ENCODE measurements around the gene PKD1L1.

DNA sequence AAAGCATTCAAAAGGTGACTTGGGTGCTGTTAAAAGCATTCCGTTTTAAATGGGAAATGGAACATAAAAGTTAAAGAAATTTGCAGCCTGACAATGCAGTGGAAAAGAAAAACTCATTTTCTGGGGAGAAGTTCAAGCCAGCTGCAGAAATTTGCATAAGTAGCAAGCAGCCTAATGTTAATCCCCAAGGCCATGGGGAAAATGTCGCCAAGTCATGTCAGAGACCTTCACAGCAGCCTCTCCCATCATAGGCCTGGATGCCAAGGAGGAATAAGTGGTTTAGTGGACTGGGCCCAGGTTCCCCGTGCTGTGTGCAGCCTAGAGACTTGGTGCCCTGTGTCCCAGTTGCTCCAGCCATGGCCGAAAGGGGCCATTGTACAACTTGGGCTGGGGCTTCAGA is 154.2 kb downstream of the PKD1L1 start:
- TF ChIP-seq, protein P1, sequence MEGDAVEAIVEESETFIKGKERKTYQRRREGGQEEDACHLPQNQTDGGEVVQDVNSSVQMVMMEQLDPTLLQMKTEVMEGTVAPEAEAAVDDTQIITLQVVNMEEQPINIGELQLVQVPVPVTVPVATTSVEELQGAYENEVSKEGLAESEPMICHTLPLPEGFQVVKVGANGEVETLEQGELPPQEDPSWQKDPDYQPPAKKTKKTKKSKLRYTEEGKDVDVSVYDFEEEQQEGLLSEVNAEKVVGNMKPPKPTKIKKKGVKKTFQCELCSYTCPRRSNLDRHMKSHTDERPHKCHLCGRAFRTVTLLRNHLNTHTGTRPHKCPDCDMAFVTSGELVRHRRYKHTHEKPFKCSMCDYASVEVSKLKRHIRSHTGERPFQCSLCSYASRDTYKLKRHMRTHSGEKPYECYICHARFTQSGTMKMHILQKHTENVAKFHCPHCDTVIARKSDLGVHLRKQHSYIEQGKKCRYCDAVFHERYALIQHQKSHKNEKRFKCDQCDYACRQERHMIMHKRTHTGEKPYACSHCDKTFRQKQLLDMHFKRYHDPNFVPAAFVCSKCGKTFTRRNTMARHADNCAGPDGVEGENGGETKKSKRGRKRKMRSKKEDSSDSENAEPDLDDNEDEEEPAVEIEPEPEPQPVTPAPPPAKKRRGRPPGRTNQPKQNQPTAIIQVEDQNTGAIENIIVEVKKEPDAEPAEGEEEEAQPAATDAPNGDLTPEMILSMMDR (IDR thresholded peaks at IDR 0.05) = no peak
- TF ChIP-seq EP300 (IDR thresholded peaks at IDR 0.05) = no peak

All from gastroesophageal sphincter (tissue), 3 donors.